Heart right ventricle (tissue), 16 donors: Measurements from ENCODE around the gene GALNT14. TPM values are rescaled to one million over a fixed set of nuclear protein-coding genes. Genes with fewer than 3 reads are reported as not detected.

Source experiments
- ATAC-seq, 8 donors: fragments of 200-7000 bp; cut with Tn5 transposase; one replicate each; pipeline ENCODE4 v1.9.1; 2020; ENCODE audit warnings: mild to moderate bottlenecking in 8 of 8, moderate library complexity in 8 of 8, moderate number of reproducible peaks in 1 of 8
- DNase-seq, 2 donors: peaks; one replicate each; pipeline ENCODE4 v3.0.0-alpha.2; 2020
- H3K27ac ChIP-seq, 10 donors: fragments of 200-600 bp; sonication (generic) in 2 of 10; one replicate each; pipeline versions ENCODE4 v1.5.0 to v1.8.0; 2020 to 2022; ENCODE audit warnings: mild to moderate bottlenecking in 3 of 10
- H3K27me3 ChIP-seq, 7 donors: fragments of 200-600 bp; one replicate each; pipeline ENCODE4 v1.8.0; 2021 to 2022; ENCODE audit warnings: mild to moderate bottlenecking in 2 of 7
- H3K36me3 ChIP-seq, 9 donors: fragments of 200-600 bp; sonication (generic) in 1 of 9; one replicate each; pipeline versions ENCODE4 v1.5.0 to v1.8.0; 2020 to 2022; ENCODE audit warnings: mild to moderate bottlenecking in 2 of 9
- H3K4me1 ChIP-seq, 9 donors: fragments of 200-600 bp; sonication (generic) in 1 of 9; one replicate each; pipeline versions ENCODE4 v1.5.0 to v1.8.0; 2020 to 2022; ENCODE audit warnings: mild to moderate bottlenecking in 4 of 9
- H3K4me3 ChIP-seq, 10 donors: fragments of 200-600 bp; sonication (generic) in 2 of 10; one replicate each; pipeline versions ENCODE4 v1.5.0 to v1.8.0; 2020 to 2022; ENCODE audit warnings: mild to moderate bottlenecking in 7 of 10, moderate library complexity in 2 of 10
- H3K9me3 ChIP-seq, 11 donors: fragments of 200-600 bp in 10 of 11; sonication (generic) in 2 of 11; one replicate each; pipeline versions ENCODE4 v1.5.0 to v1.8.0; 2013 to 2022; ENCODE audit warnings: mild to moderate bottlenecking in 2 of 11, control low read depth in 1 of 11, moderate library complexity in 1 of 11
- WGBS, 2 donors: extraction: QIAGEN DNeasy Blood & Tissue Kit; methylation state at CpG; one replicate each; pipeline ENCODE4 v1.1.7; 2013; ENCODE audit warnings: inconsistent platforms in 1 of 2; 5-methylcytosine and 5-hydroxymethylcytosine counted together
- intact Hi-C, 10 donors: fragments of 100-400 bp; cut with DNase I; formaldehyde crosslinking; loops; one replicate each; pipeline versions ENCODE4 v1.11.1 to v1.14.2; 2022
- polyA plus RNA-seq, 2 donors: library from polyadenylated mRNA; stranded (reverse); fragments of 200-250 nt; gene quantifications; one replicate each; pipeline ENCODE4 v1.2.3, GENCODE V29; 2013
- total RNA-seq, 10 donors: library from RNA; stranded (reverse); fragmentation: NEBNext Ultra II Directional in 3 of 10; extraction: Animal tissue kit (Norgen Biotek cat#: 25700) in 3 of 10; gene quantifications; one replicate each; pipeline versions ENCODE4 v1.2.1 to v1.2.4, GENCODE V29; 2021 to 2023
- TF ChIP-seq, protein P1 (sequence below), 9 donors: fragments of 200-600 bp; sonication (generic) in 2 of 9; IDR thresholded peaks; one replicate each; pipeline versions ENCODE4 v1.5.0 to v1.8.0; 2021 to 2022; ENCODE audit warnings: antibody characterized with exemption in 9 of 9, mild to moderate bottlenecking in 5 of 9, moderate library complexity in 1 of 9
- donor health status: Arrhythmogenic right ventricular cardiomyopathy.
- donor health status: ischemic (EF 13 %, LVEDD 7.1; RV severe dilation, severe dysfunction).
- donor health status: healthy with polysubstance abuse.
- donor health status: DM: no; HTN: yes; CAD: no.
- donor health status: DM: no; HTN: no; CAD: no.
- donor health status: ischemic (EF 25% LVEDD 6.9; RV normal size, moderate dysfunction).
- donor health status: ischemic (EF 25% LVEDD 5.7; RV mildly dilated, moderate dysfunction).
- donor health status: healthy.
- donor health status: DM: yes; HTN: yes; CAD: no.
- donor health status: Ischemic cardiomyopathy.
- donor health status: ischemic (EF 35%, LVEDD 5.7; RV mildly dilated, moderate dysfunction).
- donor health status: nonischemic (EF 11% LVEDD 7.7; RV severe dilation, severe dysfunction).
- donor health status: DM: yes; HTN: yes; CAD: no.
- donor health status: PGD.
- donor health status: ischemic (EF 29% LVEDD 5.4; RV normal size, mild dysfunction).
- donor health status: nonischemic (EF 23%, LVEDD 6.1; RV moderate dilation, normal function).

GALNT14 gene
- total and polyA plus RNA-seq, 12 donors = 0.17 to 1.4 (median 0.63) TPM; not detected in 2

DNA sequence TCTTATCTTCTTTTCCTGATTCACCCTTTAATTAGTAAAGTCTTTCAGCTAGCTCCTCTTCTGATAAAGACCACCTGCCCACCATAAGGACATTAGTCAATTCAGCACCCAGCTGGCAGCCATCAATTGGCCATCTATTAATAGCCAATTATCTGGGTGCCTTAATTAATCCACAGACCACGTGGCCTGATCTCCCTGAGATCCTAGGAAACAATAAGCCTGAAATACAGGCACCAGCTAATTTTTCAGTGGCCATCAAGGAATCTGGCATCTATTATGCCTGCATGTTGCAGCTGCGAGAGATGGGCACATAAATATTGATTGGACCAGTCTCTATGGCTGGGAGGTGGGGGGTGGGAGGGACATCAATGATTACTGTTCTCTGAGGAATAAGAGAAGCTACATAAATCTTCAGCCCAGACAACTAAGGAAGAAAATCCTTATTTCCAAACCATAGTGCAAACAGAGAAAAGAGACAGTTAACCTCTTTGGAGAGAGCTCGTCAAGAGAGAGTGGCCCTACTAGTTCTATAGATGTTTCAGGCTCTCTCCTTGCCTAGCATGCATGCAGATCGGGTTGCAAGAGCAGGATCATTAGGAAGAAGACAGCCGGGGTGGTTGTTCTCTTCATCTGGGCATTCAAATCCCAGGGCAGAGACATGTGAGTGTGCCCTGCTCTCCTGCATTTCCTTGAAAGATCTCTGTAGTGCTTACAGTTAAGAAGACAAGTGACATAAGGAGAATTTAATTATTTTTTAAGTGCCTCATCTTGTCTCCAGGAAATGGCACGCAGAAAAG lies 8.7 kb downstream of the GALNT14 start:
- no peaks in the 10 kb centered on the region for H3K9me3 ChIP-seq
- WGBS, 2 donors = 62% methylated on average over 6 of the region's 6 CpGs
- peaks cover 0 to 17% (median 8%) of the 10 kb centered on the region in 7 donors for H3K27me3 ChIP-seq

DNA sequence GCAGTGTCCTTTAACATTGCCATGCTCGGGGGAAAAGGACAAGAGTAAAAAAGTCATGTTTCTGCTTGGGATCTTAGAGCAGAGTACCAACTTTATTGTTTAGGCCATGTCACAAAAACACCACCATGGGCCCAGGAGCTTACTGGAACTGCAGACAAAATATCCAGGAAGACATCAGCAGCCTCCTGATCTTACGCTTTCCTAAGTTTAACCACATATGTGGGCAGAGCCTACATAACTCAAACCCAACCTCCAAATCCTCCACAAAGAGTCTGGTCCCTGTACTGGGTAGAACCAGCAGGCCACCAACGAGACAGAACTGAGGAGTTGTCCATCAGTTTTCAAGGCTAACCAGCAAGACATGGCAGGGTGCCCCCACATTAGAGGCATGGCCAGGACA lies 10.3 kb downstream of the GALNT14 start:
- DNase-seq = no peak
- WGBS, 2 donors = 80 to 86% methylated on average over 3 of the region's 3 CpGs
- no peak overlapping the region for H3K27ac ChIP-seq
- peaks cover 0 to 3% (median 0%) of the 10 kb centered on the region in 9 donors for H3K4me1 ChIP-seq
- H3K9me3 ChIP-seq = no peaks in the 10 kb centered on the region
- no peak overlapping the region for H3K4me3 ChIP-seq
- intact Hi-C loops = no loop called here
- no peaks in the 10 kb centered on the region for H3K36me3 ChIP-seq
- peaks cover 0 to 7% (median 0%) of the 10 kb centered on the region in 7 donors for H3K27me3 ChIP-seq
- ATAC-seq = no peak
- TF ChIP-seq, protein P1, sequence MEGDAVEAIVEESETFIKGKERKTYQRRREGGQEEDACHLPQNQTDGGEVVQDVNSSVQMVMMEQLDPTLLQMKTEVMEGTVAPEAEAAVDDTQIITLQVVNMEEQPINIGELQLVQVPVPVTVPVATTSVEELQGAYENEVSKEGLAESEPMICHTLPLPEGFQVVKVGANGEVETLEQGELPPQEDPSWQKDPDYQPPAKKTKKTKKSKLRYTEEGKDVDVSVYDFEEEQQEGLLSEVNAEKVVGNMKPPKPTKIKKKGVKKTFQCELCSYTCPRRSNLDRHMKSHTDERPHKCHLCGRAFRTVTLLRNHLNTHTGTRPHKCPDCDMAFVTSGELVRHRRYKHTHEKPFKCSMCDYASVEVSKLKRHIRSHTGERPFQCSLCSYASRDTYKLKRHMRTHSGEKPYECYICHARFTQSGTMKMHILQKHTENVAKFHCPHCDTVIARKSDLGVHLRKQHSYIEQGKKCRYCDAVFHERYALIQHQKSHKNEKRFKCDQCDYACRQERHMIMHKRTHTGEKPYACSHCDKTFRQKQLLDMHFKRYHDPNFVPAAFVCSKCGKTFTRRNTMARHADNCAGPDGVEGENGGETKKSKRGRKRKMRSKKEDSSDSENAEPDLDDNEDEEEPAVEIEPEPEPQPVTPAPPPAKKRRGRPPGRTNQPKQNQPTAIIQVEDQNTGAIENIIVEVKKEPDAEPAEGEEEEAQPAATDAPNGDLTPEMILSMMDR (IDR thresholded peaks at IDR 0.05) = no peak

More for the DNA sequence above, 8.7 kb downstream of the GALNT14 start:
- ATAC-seq = no peak
- H3K4me1 ChIP-seq = peaks cover 0 to 3% (median 0%) of the 10 kb centered on the region in 9 donors
- TF ChIP-seq, protein P1 (IDR thresholded peaks at IDR 0.05) = no peak
- H3K4me3 ChIP-seq = no peak overlapping the region
- intact Hi-C loops = no loop called here
- no peak overlapping the region for H3K27ac ChIP-seq
- no peaks in the 10 kb centered on the region for H3K36me3 ChIP-seq
- no peak for DNase-seq

DNA sequence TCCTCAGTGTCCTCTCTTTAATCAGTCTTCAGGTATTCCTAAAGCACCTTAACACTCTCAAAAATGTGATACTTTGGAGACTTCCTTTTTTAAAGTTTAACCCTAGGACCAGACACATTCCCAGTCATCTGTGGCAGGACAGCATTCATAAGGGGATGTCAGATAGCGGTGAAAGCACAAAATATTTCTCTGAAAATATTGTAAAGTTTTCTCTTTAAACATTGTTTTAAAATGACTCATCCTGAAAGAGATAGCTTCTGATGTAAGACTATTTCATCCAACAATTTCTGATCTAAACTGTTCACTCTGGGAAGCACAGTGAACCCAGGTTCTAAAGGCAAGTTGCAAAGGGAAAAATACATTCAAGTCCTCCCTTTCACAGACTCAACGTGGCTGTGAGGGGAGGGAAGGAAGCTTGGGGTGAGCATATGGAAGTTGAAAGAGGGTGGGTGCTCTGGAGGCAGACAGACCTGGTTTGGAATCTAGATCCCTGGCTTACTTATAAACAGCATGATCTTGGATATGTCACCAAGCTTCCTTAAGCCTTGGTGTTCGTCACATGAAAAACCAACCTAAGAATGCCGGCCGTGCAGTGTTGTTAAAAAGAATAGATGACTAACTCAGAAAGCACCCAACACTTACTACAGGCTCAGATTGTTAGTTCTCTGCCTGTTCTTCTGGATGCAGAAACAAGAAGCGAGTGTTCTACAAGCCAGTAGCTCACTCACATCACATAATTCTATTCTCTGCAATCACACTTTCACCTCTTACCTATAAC lies 12.1 kb downstream of the GALNT14 start:
- TF ChIP-seq, protein P1 (IDR thresholded peaks at IDR 0.05) = no peak
- peaks cover 0 to 3% (median 0%) of the 10 kb centered on the region in 9 donors for H3K4me1 ChIP-seq
- peaks cover 0 to 7% (median 0%) of the 10 kb centered on the region in 7 donors for H3K27me3 ChIP-seq
- DNase-seq (no peak), ATAC-seq (no peak)
- H3K27ac ChIP-seq = no peak overlapping the region
- no peak overlapping the region for H3K4me3 ChIP-seq
- no peaks in the 10 kb centered on the region for H3K9me3 ChIP-seq
- no peaks in the 10 kb centered on the region for H3K36me3 ChIP-seq
- intact Hi-C loops = no loop called here
- WGBS, 2 donors = 73 to 74% methylated on average over 6 of the region's 6 CpGs

DNA sequence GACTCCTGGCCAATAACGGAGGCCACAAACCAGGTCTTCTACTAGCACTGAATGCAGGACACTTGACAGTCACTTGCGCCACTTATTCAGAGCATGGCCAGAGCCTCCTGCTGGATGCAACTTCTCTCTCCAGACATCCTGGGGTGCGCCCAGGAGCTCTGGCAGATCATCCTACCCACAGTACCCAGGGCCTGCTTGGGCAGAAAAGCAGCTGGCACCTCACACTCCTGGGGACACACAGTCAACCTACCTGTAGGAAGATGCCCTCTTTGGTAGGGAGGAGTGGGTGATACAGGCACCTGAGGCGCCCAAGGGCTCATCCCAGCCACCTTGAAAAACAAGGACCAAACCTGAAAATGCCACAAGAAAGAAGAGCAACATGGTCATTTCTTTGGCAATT lies 13.3 kb downstream of the GALNT14 start:
- 92 to 93% methylated on average over 4 of the region's 4 CpGs for WGBS, 2 donors
- intact Hi-C loops = no loop called here

More for the DNA sequence above, 13.3 kb downstream of the GALNT14 start:
- H3K36me3 ChIP-seq = no peaks in the 10 kb centered on the region
- peaks cover 0 to 7% (median 0%) of the 10 kb centered on the region in 7 donors for H3K27me3 ChIP-seq
- DNase-seq (no peak), ATAC-seq (no peak)
- no peak overlapping the region for H3K4me3 ChIP-seq
- TF ChIP-seq, protein P1 (IDR thresholded peaks at IDR 0.05) = no peak
- no peaks in the 10 kb centered on the region for H3K9me3 ChIP-seq
- H3K27ac ChIP-seq = no peak overlapping the region
- H3K4me1 ChIP-seq = no peaks in the 10 kb centered on the region
